T-cell (primary cell): ENCODE measurements around the gene FKBP10. TPM values are rescaled to one million over a fixed set of nuclear protein-coding genes. Genes with fewer than 3 reads are reported as not detected.
A peak's percentile ranks its signal among the peaks of the same experiment; 100 is the strongest.
"Not testable (repeated sequence)": the region's sequence is repeated elsewhere in the genome, so short reads cannot be mapped to it uniquely, and the experiment has no call there.

Source experiments
- ATAC-seq, 4 experiments: fragments of 200-7000 bp in 3 of 4; fragments of 150-1000 bp in 1 of 4; cut with Tn5 transposase; replicated peaks in 1 of 4; 1 replicate in 3 of 4; 2 replicates in 1 of 4; pipeline ENCODE4 v1.10.0; 2021; ENCODE audit warnings: moderate library complexity in 3 of 4, mild to moderate bottlenecking in 2 of 4, moderate number of reproducible peaks in 1 of 4
- CTCF ChIA-PET, 2 donors: fragments of 300-600 bp; sonication (Branson Sonifier 250); formaldehyde crosslinking; loops; one replicate each; lab custom pipeline; 2022; ENCODE audit warnings: antibody characterized with exemption in 2 of 2; lab: Charles Lee
- POLR2A ChIA-PET, 2 donors: fragments of 300-600 bp; sonication (Branson Sonifier 250); formaldehyde crosslinking; loops; one replicate each; lab custom pipeline; 2022; ENCODE audit warnings: antibody characterized with exemption in 2 of 2; lab: Charles Lee
- DNase-seq, 35 experiments: peaks; one replicate each; pipeline versions ENCODE4 v3.0.0 to v3.0.0-alpha.2; 2013 to 2023
- H3K27ac ChIP-seq: one replicate; pipeline ENCODE4 v1.5.1; 2013; ENCODE audit warnings: low read length
- H3K27me3 ChIP-seq, 2 experiments: replicated peaks in 1 of 2; 1 replicate in 1 of 2; 2 replicates in 1 of 2; pipeline versions ENCODE4 v1.6.1 to v1.7.0; 2013; ENCODE audit warnings: low read length in 1 of 2, mixed read lengths in 1 of 2; ENCODE audit not compliant: control insufficient read depth in 2 of 2, insufficient read depth in 2 of 2; ENCODE audit errors: extremely low read depth in 1 of 2
- H3K36me3 ChIP-seq, 2 donors: 1 replicate in 1 of 2; 2 replicates in 1 of 2; pipeline versions ENCODE4 v1.6.1 to v1.7.0; 2013; ENCODE audit warnings: low read length in 1 of 2; ENCODE audit not compliant: control insufficient read depth in 2 of 2, insufficient read depth in 1 of 2; ENCODE audit errors: extremely low read depth in 1 of 2
- H3K4me1 ChIP-seq, 2 experiments: 1 replicate in 1 of 2; 2 replicates in 1 of 2; pipeline versions ENCODE4 v1.6.1 to v1.7.0; 2013; ENCODE audit warnings: low read length in 2 of 2, mixed read lengths in 1 of 2; ENCODE audit not compliant: insufficient read depth in 2 of 2, control insufficient read depth in 1 of 2; ENCODE audit errors: extremely low read depth in 1 of 2
- H3K4me3 ChIP-seq, 2 donors: 1 replicate in 1 of 2; 2 replicates in 1 of 2; pipeline versions ENCODE4 v1.5.1 to v1.7.0; 2013; ENCODE audit warnings: mild to moderate bottlenecking in 2 of 2, low read length in 1 of 2, moderate library complexity in 1 of 2; ENCODE audit not compliant: control insufficient read depth in 1 of 2; ENCODE audit errors: extremely low read depth in 1 of 2
- H3K9me3 ChIP-seq: 2 replicates; pipeline ENCODE4 v1.7.0; 2013
- H3K27ac Mint-ChIP-seq, 2 donors: one replicate each; pipeline ENCODE4 v1.8.0; 2020 to 2021; ENCODE audit warnings: mild to moderate bottlenecking in 2 of 2, mixed read lengths in 2 of 2
- H3K27me3 Mint-ChIP-seq, 2 donors: one replicate each; pipeline ENCODE4 v1.8.0; 2021 to 2022; ENCODE audit warnings: mixed read lengths in 2 of 2
- H3K36me3 Mint-ChIP-seq: one replicate; pipeline ENCODE4 v1.8.0; 2021; ENCODE audit warnings: mixed read lengths
- H3K4me1 Mint-ChIP-seq, 3 donors: one replicate each; pipeline ENCODE4 v1.8.0; 2020 to 2022; ENCODE audit warnings: mixed read lengths in 3 of 3, mild to moderate bottlenecking in 1 of 3
- H3K4me3 Mint-ChIP-seq, 3 donors: one replicate each; pipeline ENCODE4 v1.8.0; 2020 to 2022; ENCODE audit warnings: mild to moderate bottlenecking in 3 of 3, mixed read lengths in 3 of 3, moderate library complexity in 3 of 3
- H3K9me3 Mint-ChIP-seq, 3 donors: one replicate each; pipeline ENCODE4 v1.8.0; 2020 to 2022; ENCODE audit warnings: mixed read lengths in 3 of 3
- WGBS: methylation state at CpG from one replicate; pipeline ENCODE4 v1.1.5; 2013; ENCODE audit warnings: missing lambda C conversion rate; ENCODE audit not compliant: insufficient coverage; 5-methylcytosine and 5-hydroxymethylcytosine counted together
- total RNA-seq, 35 experiments: library from RNA in 6 of 35; stranded (reverse) in 6 of 35; fragments of 120-200 nt in 1 of 35; gene quantifications; one replicate each; pipeline versions ENCODE4 v1.2.1 to v1.2.4 and lab custom pipeline; 2013 to 2026

Gene FKBP10
- total RNA-seq, 5 donors from 2014 or later (not counting 1 experiment from before 2014, with no cell fraction given), result 0.49 to 1.3 (median 1.1) TPM; not detected in 1

GRCh38 chr17:41840781-41841180 lies 28.0 kb downstream of the FKBP10 start:
- H3K27ac ChIP-seq, H3K4me1 Mint-ChIP-seq, ATAC-seq, H3K36me3 Mint-ChIP-seq, H3K4me3 Mint-ChIP-seq, H3K4me3 ChIP-seq, POLR2A ChIA-PET, H3K4me1 ChIP-seq, H3K27me3 ChIP-seq, H3K36me3 ChIP-seq, H3K27ac Mint-ChIP-seq, H3K27me3 Mint-ChIP-seq, CTCF ChIA-PET, H3K9me3 ChIP-seq, H3K9me3 Mint-ChIP-seq, DNase-seq: not testable (repeated sequence)
- 79% methylated on average over 5 of the region's 6 CpGs for WGBS

GRCh38 chr17:41844971-41845370 lies 32.2 kb downstream of the FKBP10 start:
- no CpG with 5 or more reads among the region's 6 CpGs for WGBS
- no peak overlapping the region for H3K27ac ChIP-seq
- no peaks in the 10 kb centered on the region for H3K4me1 ChIP-seq
- Mint-ChIP-seq H3K27ac (no peak overlapping the region), H3K36me3 (peaks cover 9% of the 10 kb centered on the region), H3K4me3 (no peak overlapping the region), H3K4me1 (peaks cover 9 to 20% (median 13%) of the 10 kb centered on the region in 3 donors), H3K9me3 (no peaks in the 10 kb centered on the region), H3K27me3 (no peaks in the 10 kb centered on the region)
- H3K4me3 ChIP-seq, result no peak overlapping the region
- DNase-seq (no peak), ATAC-seq (no peak)
- H3K9me3 ChIP-seq, result no peaks in the 10 kb centered on the region
- no peaks in the 10 kb centered on the region for H3K27me3 ChIP-seq
- H3K36me3 ChIP-seq, result peaks cover 0 to 2% of the 10 kb centered on the region in 2 donors
- POLR2A ChIA-PET, result no interaction called here
- CTCF ChIA-PET, result no interaction called here

GRCh38 chr17:41848788-41849187 lies 36.0 kb downstream of the FKBP10 start:
- WGBS, result 100% methylated on average over 1 of the region's 4 CpGs
- H3K4me1 Mint-ChIP-seq, result peaks cover 33 to 41% (median 39%) of the 10 kb centered on the region in 3 donors
- H3K27ac Mint-ChIP-seq, result no peak overlapping the region
- ATAC-seq (no peak), DNase-seq (no peak)
- H3K4me3 Mint-ChIP-seq, result no peak overlapping the region
- H3K36me3 Mint-ChIP-seq, result peaks cover 18% of the 10 kb centered on the region
- Histone ChIP-seq H3K27ac (no peak overlapping the region), H3K27me3 (no peaks in the 10 kb centered on the region), H3K4me3 (no peak overlapping the region), H3K36me3 (peaks cover 0 to 14% of the 10 kb centered on the region in 2 donors), H3K9me3 (no peaks in the 10 kb centered on the region), H3K4me1 (peaks cover 2 to 4% of the 10 kb centered on the region in 2 experiments)
- no peaks in the 10 kb centered on the region for H3K27me3 Mint-ChIP-seq
- ChIA-PET CTCF (interaction anchor here in 1 of 2 donors (1.0 kb wide), 1 partner anchor 11 kb away, joined by 3 read pairs; no protein-coding TSS in a partner anchor), POLR2A (no interaction called here)
- H3K9me3 Mint-ChIP-seq, result no peaks in the 10 kb centered on the region

GRCh38 chr17:41849251-41849990 lies 36.6 kb downstream of the FKBP10 start:
- Histone ChIP-seq H3K4me1 (peaks cover 2 to 4% of the 10 kb centered on the region in 2 experiments), H3K36me3 (peaks cover 4 to 20% of the 10 kb centered on the region in 2 donors), H3K9me3 (no peaks in the 10 kb centered on the region), H3K27me3 (no peaks in the 10 kb centered on the region), H3K4me3 (no peak overlapping the region), H3K27ac (no peak overlapping the region)
- POLR2A ChIA-PET, result interaction anchor here in 1 of 2 donors (0.6 kb wide), 2 partner anchors 15 to 17 kb away, joined by 3 to 4 read pairs; no protein-coding TSS in a partner anchor
- H3K9me3 Mint-ChIP-seq, result no peaks in the 10 kb centered on the region
- no peak overlapping the region for H3K27ac Mint-ChIP-seq
- H3K27me3 Mint-ChIP-seq, result no peaks in the 10 kb centered on the region
- H3K36me3 Mint-ChIP-seq, result peaks cover 25% of the 10 kb centered on the region
- ATAC-seq, result no peak
- H3K4me1 Mint-ChIP-seq, result peaks cover 33 to 47% (median 45%) of the 10 kb centered on the region in 3 donors
- no peak overlapping the region for H3K4me3 Mint-ChIP-seq
- CTCF ChIA-PET, result interaction anchor here in 1 of 2 donors (1.0 kb wide), 1 partner anchor 10 kb away, joined by 3 read pairs; no protein-coding TSS in a partner anchor
- DNase-seq, result no peak
- WGBS, result 100% methylated on average over 1 of the region's 4 CpGs

- ATAC-seq, H3K4me3 ChIP-seq, H3K27ac ChIP-seq, H3K27me3 Mint-ChIP-seq, POLR2A ChIA-PET, H3K9me3 Mint-ChIP-seq, H3K9me3 ChIP-seq, H3K4me1 ChIP-seq, H3K27ac Mint-ChIP-seq, DNase-seq, H3K27me3 ChIP-seq: not testable (repeated sequence)
- Mint-ChIP-seq H3K4me3 (peak overlapping the region in 1 of 3 donors; percentile 17), H3K4me1 (peaks cover 37 to 57% (median 52%) of the 10 kb centered on the region in 3 donors), H3K36me3 (peaks cover 28% of the 10 kb centered on the region)
- WGBS, result 100% methylated on average over 4 of the region's 14 CpGs
- CTCF ChIA-PET, result interaction anchor here (0.7 to 0.9 kb wide), 2 partner anchors 13 to 50 kb away, joined by 3 to 4 read pairs; no protein-coding TSS in a partner anchor
- peaks cover 4 to 24% of the 10 kb centered on the region in 2 donors for H3K36me3 ChIP-seq
Observed at GRCh38 chr17:41851382-41851781, 38.6 kb downstream of the FKBP10 start.

- H3K27me3 ChIP-seq, result no peaks in the 10 kb centered on the region
- peaks cover 10 to 42% of the 10 kb centered on the region in 2 experiments for H3K4me1 ChIP-seq
- Mint-ChIP-seq H3K27me3 (no peaks in the 10 kb centered on the region), H3K4me3 (no peak overlapping the region), H3K9me3 (no peaks in the 10 kb centered on the region), H3K27ac (no peak overlapping the region), H3K4me1 (peaks cover 28 to 40% (median 35%) of the 10 kb centered on the region in 3 donors), H3K36me3 (no peaks in the 10 kb centered on the region)
- ChIA-PET POLR2A (interaction anchor here in 1 of 2 donors (0.5 to 0.6 kb wide), 2 partner anchors 68 to 93 kb away, joined by 3 to 5 read pairs; no protein-coding TSS in a partner anchor), CTCF (interaction anchor here in 1 of 2 donors (0.6 kb wide), 1 partner anchor 28 kb away, joined by 5 read pairs; no protein-coding TSS in a partner anchor)
- no peaks in the 10 kb centered on the region for H3K36me3 ChIP-seq
- DNase-seq (no peak), ATAC-seq (no peak)
- H3K9me3 ChIP-seq, result no peaks in the 10 kb centered on the region
- H3K27ac ChIP-seq, result no peak overlapping the region
- no peak overlapping the region for H3K4me3 ChIP-seq
- no CpG with 5 or more reads among the region's 3 CpGs for WGBS
Observed at GRCh38 chr17:41860254-41860931, 47.6 kb downstream of the FKBP10 start.
